GM13977 (cell line): ENCODE data around the gene USP17L25.
"Not testable (repeated sequence)": the region's sequence is repeated elsewhere in the genome, so short reads cannot be mapped to it uniquely, and the experiment has no call there.

Experiments used
- DNase-seq: peaks from one replicate; pipeline ENCODE4 v3.0.0; 2012; ENCODE audit warnings: low spot score
- in situ Hi-C: fragments of 300-500 bp; cut with MboI; formaldehyde crosslinking; loops from one replicate; pipeline ENCODE4 v1.12.0; 2022; ENCODE audit warnings: low sequenced_read_pairs, low pct_unique_long_range_greater_than_20kb, mixed read lengths, inconsistent platforms; ENCODE audit not compliant: unreplicated experiment

USP17L25 gene, protein sequence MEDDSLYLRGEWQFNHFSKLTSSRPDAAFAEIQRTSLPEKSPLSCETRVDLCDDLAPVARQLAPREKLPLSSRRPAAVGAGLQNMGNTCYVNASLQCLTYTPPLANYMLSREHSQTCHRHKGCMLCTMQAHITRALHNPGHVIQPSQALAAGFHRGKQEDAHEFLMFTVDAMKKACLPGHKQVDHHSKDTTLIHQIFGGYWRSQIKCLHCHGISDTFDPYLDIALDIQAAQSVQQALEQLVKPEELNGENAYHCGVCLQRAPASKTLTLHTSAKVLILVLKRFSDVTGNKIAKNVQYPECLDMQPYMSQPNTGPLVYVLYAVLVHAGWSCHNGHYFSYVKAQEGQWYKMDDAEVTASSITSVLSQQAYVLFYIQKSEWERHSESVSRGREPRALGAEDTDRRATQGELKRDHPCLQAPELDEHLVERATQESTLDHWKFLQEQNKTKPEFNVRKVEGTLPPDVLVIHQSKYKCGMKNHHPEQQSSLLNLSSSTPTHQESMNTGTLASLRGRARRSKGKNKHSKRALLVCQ

DNA sequence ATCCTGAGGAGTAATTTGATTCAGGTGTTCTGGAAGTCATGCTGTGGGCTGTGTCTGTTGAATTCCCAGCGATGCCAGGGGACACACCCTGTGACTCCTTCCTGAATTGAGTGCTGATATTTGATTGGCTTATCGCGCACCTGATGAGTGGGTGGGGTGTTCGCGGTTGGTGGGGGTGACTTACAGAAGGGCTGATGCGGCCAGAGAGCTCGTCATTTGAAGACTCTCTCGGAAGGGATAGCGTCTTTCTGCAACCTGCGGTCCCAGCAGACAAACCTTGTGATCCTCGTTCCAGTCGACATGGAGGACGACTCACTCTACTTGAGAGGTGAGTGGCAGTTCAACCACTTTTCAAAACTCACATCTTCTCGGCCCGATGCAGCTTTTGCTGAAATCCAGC lies at the start of gene USP17L25:
Gene USP17L25, plus strand, starts transcription at position 301 of the 400 bp plus-strand sequence. Its CDS starts 0 bp downstream, at position 301.
- DNase-seq, in situ Hi-C loops: not testable (repeated sequence)

DNA sequence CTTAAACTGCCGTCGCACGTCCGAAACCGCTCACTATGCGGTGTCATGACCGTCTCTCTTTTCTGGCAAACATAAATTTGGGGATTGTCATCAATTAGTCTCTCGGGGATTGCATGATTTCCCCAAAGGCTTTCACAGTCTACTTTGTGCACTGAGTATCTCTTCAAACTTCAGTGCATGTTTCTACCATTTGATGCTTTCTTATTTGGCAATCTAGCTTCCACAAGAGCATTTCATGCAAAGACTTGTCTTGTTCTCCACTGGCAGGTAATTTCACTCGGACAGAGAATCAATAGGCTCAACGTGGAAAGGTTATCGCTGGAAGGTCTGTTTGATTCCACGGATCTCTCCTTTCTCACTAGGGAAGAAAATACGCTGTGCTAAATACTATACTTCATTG lies 5.5 kb upstream of the USP17L25 start:
- DNase-seq = not testable (repeated sequence)

DNA sequence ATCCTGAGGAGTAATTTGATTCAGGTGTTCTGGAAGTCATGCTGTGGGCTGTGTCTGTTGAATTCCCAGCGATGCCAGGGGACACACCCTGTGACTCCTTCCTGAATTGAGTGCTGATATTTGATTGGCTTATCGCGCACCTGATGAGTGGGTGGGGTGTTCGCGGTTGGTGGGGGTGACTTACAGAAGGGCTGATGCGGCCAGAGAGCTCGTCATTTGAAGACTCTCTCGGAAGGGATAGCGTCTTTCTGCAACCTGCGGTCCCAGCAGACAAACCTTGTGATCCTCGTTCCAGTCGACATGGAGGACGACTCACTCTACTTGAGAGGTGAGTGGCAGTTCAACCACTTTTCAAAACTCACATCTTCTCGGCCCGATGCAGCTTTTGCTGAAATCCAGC lies 4.8 kb upstream of the USP17L25 start, which contains the start of gene USP17L24:
Gene USP17L24, plus strand, starts transcription at position 301 of the 400 bp plus-strand sequence. Its CDS starts 0 bp downstream, at position 301.
- DNase-seq, in situ Hi-C loops: not testable (repeated sequence)

More for the DNA sequence above, 5.5 kb upstream of the USP17L25 start:
- in situ Hi-C loops = not testable (repeated sequence)

DNA sequence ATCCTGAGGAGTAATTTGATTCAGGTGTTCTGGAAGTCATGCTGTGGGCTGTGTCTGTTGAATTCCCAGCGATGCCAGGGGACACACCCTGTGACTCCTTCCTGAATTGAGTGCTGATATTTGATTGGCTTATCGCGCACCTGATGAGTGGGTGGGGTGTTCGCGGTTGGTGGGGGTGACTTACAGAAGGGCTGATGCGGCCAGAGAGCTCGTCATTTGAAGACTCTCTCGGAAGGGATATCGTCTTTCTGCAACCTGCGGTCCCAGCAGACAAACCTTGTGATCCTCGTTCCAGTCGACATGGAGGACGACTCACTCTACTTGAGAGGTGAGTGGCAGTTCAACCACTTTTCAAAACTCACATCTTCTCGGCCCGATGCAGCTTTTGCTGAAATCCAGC lies 4.6 kb downstream of the USP17L25 start, which contains the start of gene USP17L26:
Gene USP17L26, plus strand, starts transcription at position 301 of the 400 bp plus-strand sequence. Its CDS starts 0 bp downstream, at position 301.
- in situ Hi-C loops, DNase-seq: not testable (repeated sequence)

DNA sequence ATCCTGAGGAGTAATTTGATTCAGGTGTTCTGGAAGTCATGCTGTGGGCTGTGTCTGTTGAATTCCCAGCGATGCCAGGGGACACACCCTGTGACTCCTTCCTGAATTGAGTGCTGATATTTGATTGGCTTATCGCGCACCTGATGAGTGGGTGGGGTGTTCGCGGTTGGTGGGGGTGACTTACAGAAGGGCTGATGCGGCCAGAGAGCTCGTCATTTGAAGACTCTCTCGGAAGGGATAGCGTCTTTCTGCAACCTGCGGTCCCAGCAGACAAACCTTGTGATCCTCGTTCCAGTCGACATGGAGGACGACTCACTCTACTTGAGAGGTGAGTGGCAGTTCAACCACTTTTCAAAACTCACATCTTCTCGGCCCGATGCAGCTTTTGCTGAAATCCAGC lies 9.4 kb downstream of the USP17L25 start, which contains the start of gene USP17L5:
Gene USP17L5, plus strand, starts transcription at position 301 of the 400 bp plus-strand sequence. Its CDS starts 0 bp downstream, at position 301.
- in situ Hi-C loops, DNase-seq: not testable (repeated sequence)

DNA sequence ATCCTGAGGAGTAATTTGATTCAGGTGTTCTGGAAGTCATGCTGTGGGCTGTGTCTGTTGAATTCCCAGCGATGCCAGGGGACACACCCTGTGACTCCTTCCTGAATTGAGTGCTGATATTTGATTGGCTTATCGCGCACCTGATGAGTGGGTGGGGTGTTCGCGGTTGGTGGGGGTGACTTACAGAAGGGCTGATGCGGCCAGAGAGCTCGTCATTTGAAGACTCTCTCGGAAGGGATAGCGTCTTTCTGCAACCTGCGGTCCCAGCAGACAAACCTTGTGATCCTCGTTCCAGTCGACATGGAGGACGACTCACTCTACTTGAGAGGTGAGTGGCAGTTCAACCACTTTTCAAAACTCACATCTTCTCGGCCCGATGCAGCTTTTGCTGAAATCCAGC lies 14.1 kb downstream of the USP17L25 start, which contains the start of gene USP17L27:
Gene USP17L27, plus strand, starts transcription at position 301 of the 400 bp plus-strand sequence. Its CDS starts 0 bp downstream, at position 301.
- in situ Hi-C loops, DNase-seq: not testable (repeated sequence)

DNA sequence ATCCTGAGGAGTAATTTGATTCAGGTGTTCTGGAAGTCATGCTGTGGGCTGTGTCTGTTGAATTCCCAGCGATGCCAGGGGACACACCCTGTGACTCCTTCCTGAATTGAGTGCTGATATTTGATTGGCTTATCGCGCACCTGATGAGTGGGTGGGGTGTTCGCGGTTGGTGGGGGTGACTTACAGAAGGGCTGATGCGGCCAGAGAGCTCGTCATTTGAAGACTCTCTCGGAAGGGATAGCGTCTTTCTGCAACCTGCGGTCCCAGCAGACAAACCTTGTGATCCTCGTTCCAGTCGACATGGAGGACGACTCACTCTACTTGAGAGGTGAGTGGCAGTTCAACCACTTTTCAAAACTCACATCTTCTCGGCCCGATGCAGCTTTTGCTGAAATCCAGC lies 18.9 kb downstream of the USP17L25 start, which contains the start of gene USP17L28:
Gene USP17L28, plus strand, starts transcription at position 301 of the 400 bp plus-strand sequence. Its CDS starts 0 bp downstream, at position 301.
- DNase-seq, in situ Hi-C loops: not testable (repeated sequence)

DNA sequence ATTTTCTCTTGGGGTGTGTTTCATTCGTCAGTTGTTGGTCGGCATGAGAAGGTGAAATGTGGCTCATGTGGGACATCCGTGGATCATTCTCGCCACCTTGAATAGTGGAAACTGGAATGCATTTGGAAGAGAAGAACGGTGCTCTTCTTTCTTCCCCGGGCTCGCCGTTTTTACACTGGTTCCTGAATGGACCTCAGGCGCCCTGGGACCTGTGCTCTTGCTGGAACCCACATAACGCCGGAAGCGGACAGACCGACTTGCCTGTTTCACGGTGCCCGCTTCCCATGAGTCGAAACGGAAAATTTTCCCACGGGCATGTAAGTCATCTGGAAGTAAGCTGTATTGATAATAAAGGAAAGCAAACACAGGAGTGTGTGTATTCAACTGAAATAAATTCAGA lies 21.2 kb downstream of the USP17L25 start:
- DNase-seq, in situ Hi-C loops: not testable (repeated sequence)

DNA sequence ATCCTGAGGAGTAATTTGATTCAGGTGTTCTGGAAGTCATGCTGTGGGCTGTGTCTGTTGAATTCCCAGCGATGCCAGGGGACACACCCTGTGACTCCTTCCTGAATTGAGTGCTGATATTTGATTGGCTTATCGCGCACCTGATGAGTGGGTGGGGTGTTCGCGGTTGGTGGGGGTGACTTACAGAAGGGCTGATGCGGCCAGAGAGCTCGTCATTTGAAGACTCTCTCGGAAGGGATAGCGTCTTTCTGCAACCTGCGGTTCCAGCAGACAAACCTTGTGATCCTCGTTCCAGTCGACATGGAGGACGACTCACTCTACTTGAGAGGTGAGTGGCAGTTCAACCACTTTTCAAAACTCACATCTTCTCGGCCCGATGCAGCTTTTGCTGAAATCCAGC lies 23.6 kb downstream of the USP17L25 start, which contains the start of gene USP17L29:
Gene USP17L29, plus strand, starts transcription at position 301 of the 400 bp plus-strand sequence. Its CDS starts 0 bp downstream, at position 301.
- in situ Hi-C loops, DNase-seq: not testable (repeated sequence)

DNA sequence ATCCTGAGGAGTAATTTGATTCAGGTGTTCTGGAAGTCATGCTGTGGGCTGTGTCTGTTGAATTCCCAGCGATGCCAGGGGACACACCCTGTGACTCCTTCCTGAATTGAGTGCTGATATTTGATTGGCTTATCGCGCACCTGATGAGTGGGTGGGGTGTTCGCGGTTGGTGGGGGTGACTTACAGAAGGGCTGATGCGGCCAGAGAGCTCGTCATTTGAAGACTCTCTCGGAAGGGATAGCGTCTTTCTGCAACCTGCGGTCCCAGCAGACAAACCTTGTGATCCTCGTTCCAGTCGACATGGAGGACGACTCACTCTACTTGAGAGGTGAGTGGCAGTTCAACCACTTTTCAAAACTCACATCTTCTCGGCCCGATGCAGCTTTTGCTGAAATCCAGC lies 33.1 kb downstream of the USP17L25 start, which contains the start of gene USP17L30:
Gene USP17L30, plus strand, starts transcription at position 301 of the 400 bp plus-strand sequence. Its CDS starts 0 bp downstream, at position 301.
- DNase-seq, in situ Hi-C loops: not testable (repeated sequence)

DNA sequence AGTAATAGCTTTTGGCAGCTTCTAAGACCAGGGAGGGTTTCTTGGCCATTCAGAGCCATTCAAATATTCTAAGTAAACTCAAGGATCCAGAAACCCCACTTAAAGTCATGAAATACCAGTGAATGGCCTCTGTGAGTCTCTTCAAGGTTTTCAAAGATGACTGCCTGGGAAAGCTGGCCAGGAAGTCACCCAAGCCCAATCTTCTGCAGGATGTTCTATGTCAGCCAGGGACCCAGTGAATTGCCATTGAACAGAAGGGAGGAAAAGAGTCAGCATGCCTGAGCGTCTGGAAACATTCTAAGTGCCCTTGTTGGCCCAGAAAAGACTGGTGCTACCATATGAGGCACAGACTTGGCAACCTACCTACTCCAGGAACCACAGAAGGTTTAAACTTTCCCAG lies 50.2 kb downstream of the USP17L25 start:
- in situ Hi-C loops, DNase-seq: not testable (repeated sequence)
